ENCODE measurements around the gene ARHGAP6.

ARHGAP6 gene

DNA sequence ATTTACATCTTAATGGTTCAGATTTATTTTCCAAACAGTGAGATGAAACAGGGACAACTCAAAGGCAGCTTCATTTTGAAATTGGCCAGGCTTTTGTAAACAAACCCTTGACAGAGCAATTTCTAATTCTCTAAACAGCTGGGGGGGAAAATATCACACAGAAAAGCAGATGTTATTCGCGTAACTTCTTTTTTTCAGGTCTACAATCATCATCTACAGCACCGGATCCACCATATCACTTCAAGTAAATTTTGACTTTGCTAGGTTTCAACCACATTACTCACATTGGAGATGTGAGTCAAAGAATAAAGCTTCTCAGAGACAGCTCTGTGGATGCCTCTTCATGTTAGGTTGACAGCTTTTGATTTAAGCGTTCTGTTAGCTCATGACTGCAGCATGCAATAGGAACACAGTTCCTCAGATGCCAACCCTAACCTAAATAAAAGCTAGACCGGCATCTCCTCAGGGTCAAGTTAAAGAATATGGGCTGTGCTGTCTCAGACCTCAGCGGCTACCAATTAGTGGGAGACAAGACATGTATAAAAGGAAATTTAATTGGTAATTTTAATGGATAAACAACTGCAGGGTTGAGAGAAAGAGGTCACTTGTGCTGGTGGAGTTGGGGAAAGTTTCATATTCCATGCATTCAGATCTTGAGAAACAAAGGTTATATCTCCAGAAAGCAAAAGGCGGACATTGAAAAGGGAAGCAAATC is 345.8 kb downstream of the ARHGAP6 start:
- DNase-seq (ENCODE audit: low read depth in 4 of 4, low spot score in 1 of 4): no peak

GRCh38 chrX:11311706-11312105 is 354.0 kb downstream of the ARHGAP6 start:
- DNase-seq (ENCODE audit: low read depth in 4 of 4, low spot score in 1 of 4): no peak

DNA sequence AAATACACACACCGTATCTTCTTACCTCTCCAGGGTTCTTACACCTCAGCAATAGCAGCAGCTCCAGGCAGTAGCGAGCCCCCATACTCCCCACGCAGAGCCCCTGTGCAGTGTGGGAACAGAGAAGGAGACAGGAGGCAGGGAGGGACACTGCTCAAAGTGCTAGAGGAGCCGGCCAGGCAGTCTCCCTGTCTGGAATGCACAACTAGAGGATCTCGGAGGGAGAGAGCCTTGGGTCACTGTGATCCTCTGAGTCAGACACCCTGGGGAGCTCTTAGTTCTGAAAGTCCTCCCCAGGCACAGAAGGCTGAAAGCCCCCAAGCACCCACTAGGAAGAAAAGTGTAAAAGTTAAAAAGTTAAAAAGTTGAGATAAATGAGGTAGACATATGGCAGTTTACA is 356.5 kb downstream of the ARHGAP6 start:
- DNase-seq (ENCODE audit: low read depth in 4 of 4, low spot score in 1 of 4): no peak

- DNase-seq (ENCODE audit: low read depth in 4 of 4, low spot score in 1 of 4): no peak
These were observed 360.1 kb downstream of the ARHGAP6 start for GRCh38 chrX:11305641-11306040.

- no peak for DNase-seq (ENCODE audit: low read depth in 4 of 4, low spot score in 1 of 4)
These were observed 360.9 kb downstream of the ARHGAP6 start for GRCh38 chrX:11304829-11305228.

- DNase-seq (ENCODE audit: low read depth in 4 of 4, low spot score in 1 of 4): no peak
These were observed 367.1 kb downstream of the ARHGAP6 start for GRCh38 chrX:11298600-11298999.

DNA sequence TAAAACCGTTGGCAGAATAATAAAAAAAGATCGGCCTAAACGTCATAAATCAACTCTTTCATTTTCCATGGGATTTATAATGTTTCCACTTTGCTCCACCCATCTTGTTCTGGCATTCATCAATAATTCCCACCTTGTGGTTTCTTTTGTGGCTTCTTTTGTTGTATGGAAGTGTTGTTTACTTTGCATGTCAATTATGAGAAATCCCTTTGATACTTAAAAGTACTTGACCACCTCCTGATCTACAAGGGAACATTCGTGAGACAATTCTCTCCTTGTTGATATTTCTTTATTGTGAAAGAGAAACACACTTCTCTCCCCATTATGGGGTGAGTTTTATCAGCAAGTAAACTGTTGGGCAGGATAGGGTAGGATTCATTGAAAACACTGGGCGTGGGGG is 369.7 kb downstream of the ARHGAP6 start:
- no peak for DNase-seq (ENCODE audit: low read depth in 4 of 4, low spot score in 1 of 4)

- DNase-seq (ENCODE audit: low read depth in 4 of 4, low spot score in 1 of 4): no peak
These were observed 372.6 kb downstream of the ARHGAP6 start, which contains the start of gene AMELX for GRCh38 chrX:11293113-11293512. AMELX (plus strand) TSS chrX:11293413; CDS start chrX:11294789, 1,376 bp downstream.

DNA sequence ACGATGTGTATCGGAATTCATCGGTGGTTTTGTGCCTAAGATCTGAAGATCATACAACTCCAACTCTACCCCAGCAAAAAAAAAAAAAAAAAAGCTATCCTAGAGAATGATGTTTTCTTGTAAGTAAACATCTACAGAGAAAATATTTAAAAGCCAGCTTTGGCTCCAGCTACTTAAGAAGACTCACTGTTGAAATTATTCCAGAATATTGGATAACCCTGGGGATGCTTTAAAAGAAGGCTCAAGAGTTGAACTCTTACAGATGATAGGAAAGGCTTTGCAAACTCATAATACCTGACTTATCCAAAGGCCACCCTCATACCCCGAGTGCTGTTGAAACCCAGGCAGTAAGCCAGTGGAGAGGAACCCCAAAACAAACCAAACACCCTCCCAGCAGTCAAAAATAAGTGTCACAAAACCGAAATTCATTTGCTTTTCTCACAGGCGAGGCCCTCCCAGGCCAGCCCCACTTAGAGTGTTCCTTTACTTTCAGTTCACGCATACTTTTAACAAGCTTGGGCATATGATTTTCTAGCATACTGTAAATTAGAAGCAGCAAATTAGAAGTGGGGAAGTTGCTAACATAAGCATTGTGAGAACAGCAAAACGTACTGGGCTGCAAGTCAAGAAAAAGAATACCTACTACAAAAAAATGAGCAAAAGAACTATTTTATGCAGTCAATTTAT is 375.2 kb downstream of the ARHGAP6 start:
- no peak for DNase-seq (ENCODE audit: low read depth in 4 of 4, low spot score in 1 of 4)

- DNase-seq (ENCODE audit: low read depth in 4 of 4, low spot score in 1 of 4): no peak
These were observed 378.2 kb downstream of the ARHGAP6 start for GRCh38 chrX:11287505-11287904.

DNA sequence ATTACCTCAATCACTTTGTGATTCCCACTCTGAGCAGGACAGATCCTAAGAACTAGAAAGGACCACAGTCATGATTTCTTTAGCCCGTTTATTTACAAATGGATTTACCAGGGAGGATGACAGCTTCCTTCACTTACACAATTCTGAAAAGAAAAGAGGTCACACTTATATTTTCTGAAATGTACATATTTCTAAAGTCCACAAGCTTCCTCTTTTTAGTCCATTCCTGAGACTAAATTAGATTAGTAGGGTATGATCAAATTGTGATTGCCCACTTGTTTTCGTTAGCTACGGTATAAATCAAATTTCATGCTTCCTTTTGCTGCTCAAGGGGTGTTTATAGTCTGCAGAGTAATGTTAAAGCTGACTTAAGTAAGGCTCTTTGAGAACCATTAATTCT is 380.1 kb downstream of the ARHGAP6 start:
- no peak for DNase-seq (ENCODE audit: low read depth in 4 of 4, low spot score in 1 of 4)

GRCh38 chrX:11282043-11282442 is 383.7 kb downstream of the ARHGAP6 start:
- DNase-seq (ENCODE audit: low read depth in 4 of 4, low spot score in 1 of 4): no peak

GRCh38 chrX:11273544-11273943 is 392.2 kb downstream of the ARHGAP6 start:
- DNase-seq (ENCODE audit: low read depth in 4 of 4, low spot score in 1 of 4): no peak

- no peak for DNase-seq (ENCODE audit: low read depth in 4 of 4, low spot score in 1 of 4)
These were observed 392.9 kb downstream of the ARHGAP6 start for GRCh38 chrX:11272863-11273262.

DNA sequence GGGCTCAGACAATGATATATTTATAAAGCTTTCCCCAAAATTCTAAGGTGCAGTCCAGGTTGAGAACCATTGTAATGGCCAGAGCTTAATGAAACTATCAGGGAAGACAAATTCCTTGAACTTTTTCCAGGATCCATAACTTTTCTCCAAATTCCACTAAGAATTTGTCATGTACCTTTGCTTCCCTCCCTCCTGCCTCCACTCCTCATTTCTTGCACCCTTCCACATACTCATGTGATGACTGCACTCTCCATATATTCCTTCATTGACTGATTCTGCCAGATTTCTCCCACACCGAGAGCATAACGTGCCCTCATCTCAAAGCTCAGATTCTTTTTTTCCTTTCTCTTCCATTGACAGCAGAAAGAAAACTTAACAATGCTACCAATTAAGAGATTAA is 393.4 kb downstream of the ARHGAP6 start:
- no peak for DNase-seq (ENCODE audit: low read depth in 4 of 4, low spot score in 1 of 4)

DNA sequence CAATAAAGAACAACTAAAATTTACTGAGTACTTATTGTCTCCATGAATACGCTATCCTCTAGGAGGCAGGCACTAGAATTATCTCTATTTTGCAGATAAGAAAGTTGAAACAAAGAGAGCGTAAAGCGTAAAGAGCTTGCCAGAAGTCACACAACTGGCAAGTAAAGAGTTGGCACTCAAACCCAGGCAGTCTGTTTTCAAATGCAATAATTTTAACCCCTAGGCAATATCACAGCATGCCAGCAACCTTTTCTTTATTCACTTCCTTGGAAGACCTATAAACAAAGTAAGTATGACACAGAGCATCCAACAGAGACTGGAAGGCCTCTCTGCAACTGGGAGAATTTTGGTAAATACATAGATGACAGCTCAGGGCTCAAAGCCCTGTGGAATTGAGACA is 395.7 kb downstream of the ARHGAP6 start:
- DNase-seq (ENCODE audit: low read depth in 4 of 4, low spot score in 1 of 4): no peak

DNA sequence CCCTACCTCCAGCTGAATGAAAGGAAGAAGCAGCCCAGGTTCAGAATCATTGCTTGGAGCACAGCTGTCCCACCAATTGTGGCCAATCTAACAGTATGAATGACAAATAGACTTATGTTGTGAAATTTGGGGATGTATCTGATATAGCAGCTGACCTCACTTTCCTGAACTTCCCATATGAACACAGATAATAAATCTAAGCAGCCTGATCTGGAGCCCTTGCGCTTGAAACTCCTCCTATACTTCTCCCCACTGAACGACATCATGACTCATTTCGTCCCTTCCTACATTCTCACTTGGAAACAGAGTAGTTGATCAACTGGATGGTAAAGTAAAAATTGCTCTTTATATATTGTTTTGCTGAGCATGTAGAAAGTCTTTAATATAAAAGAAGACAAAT is 396.7 kb downstream of the ARHGAP6 start:
- no peak for DNase-seq (ENCODE audit: low read depth in 4 of 4, low spot score in 1 of 4)

DNA sequence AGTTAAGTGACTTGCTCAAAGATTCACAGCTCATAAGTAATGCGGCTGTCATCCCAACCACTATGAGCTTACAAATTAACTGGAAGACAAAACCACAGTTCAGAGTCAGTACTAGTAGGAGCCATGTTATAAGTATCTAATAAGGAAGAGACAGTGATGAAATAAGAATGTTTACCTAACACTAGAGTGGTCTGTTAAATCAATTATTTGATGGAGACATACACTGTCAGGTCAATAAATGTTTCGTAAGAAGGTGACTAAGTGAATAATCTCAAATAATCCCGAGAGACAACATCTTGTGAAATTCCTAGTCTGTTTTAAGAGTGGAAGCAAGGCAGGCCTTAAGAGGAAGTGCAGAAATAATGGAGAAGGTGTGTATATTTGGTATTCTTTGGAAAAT is 398.3 kb downstream of the ARHGAP6 start:
- DNase-seq (ENCODE audit: low read depth in 4 of 4, low spot score in 1 of 4): no peak

- DNase-seq (ENCODE audit: low read depth in 4 of 4, low spot score in 1 of 4): no peak
These were observed 399.1 kb downstream of the ARHGAP6 start for GRCh38 chrX:11266573-11267003.

DNA sequence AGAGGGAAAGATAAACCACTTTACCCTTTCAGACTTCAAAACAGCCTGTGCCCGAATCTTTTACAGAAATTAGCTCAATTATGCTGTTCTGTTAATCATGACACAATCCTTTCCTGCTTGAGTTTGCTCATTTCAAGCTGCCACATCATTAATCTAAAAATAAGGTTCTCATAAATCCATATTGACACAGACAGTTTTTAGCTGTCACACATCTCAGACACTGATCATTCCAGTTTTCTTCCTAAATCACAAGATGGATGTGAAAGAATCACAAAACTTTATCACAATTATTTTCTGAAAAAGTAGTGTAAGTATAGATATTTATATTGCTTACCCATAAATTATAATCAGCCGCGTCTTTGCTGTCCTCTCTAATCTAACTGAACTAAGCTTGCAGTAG is 400.4 kb downstream of the ARHGAP6 start:
- no peak for DNase-seq (ENCODE audit: low read depth in 4 of 4, low spot score in 1 of 4)

- DNase-seq (ENCODE audit: low read depth in 4 of 4, low spot score in 1 of 4): no peak
These were observed 400.8 kb downstream of the ARHGAP6 start for GRCh38 chrX:11264925-11265324.

GRCh38 chrX:11261260-11261659 is 404.5 kb downstream of the ARHGAP6 start:
- no peak for DNase-seq (ENCODE audit: low read depth in 4 of 4, low spot score in 1 of 4)

- no peak for DNase-seq (ENCODE audit: low read depth in 4 of 4, low spot score in 1 of 4)
These were observed 406.3 kb downstream of the ARHGAP6 start for GRCh38 chrX:11259437-11259836.

All from stimulated activated CD4-positive, alpha-beta T cell treated with anti-CD3 and anti-CD28 coated beads, Interleukin-1b, Interleukin-23, amount 100 ng/mL, for 24 hours (primary cell).